Measurements from ENCODE around the gene IFI6. TPM values are rescaled to one million over a fixed set of nuclear protein-coding genes. Genes with fewer than 3 reads are reported as not detected.
"Not testable (repeated sequence)": the region's sequence is repeated elsewhere in the genome, so short reads cannot be mapped to it uniquely, and the experiment has no call there.

The IFI6 gene
- total RNA-seq, 1 experiment from 2014 or later = 8.6 TPM

DNA sequence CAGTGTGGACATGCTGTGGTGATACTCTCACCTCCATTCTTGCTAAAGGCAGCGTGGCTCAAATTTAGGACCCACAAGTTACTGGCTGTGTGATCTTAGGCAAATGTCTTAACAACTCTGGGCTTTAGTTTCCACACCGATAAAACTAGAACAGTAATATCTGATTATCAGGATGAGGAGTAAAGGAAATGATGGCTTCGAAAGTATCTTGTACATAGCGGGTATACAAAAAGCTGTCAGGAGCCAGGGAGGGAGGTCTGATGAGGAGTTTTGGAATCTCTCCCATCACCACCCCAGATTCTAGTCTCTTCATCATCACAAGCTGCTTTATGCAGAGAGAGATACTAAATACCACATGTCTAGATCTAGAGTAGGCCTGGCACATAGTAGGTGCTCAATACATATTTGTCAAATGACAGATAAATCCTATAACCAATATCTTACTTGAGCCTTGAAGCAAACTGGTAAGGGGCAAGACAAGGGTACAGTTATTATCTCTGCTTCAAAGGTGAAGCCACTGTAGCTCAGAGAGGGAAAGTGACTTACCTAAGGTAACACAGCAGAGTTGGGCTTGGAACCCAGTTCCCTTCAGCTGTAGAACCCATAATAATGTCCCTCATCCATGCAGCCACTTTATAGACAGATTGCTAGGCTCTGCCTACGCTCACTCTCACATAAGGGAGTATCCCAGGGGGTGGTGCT lies 27.5 kb downstream of the IFI6 start:
- POLR2A ChIA-PET (ENCODE audit: unreplicated experiment) = no interaction called here
- no peak for TF ChIP-seq EZH2 (IDR thresholded peaks at IDR 0.05; ENCODE audit: low read depth)
- TF ChIP-seq, protein P1, sequence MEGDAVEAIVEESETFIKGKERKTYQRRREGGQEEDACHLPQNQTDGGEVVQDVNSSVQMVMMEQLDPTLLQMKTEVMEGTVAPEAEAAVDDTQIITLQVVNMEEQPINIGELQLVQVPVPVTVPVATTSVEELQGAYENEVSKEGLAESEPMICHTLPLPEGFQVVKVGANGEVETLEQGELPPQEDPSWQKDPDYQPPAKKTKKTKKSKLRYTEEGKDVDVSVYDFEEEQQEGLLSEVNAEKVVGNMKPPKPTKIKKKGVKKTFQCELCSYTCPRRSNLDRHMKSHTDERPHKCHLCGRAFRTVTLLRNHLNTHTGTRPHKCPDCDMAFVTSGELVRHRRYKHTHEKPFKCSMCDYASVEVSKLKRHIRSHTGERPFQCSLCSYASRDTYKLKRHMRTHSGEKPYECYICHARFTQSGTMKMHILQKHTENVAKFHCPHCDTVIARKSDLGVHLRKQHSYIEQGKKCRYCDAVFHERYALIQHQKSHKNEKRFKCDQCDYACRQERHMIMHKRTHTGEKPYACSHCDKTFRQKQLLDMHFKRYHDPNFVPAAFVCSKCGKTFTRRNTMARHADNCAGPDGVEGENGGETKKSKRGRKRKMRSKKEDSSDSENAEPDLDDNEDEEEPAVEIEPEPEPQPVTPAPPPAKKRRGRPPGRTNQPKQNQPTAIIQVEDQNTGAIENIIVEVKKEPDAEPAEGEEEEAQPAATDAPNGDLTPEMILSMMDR (conservative IDR thresholded peaks at IDR 0.05) = no peak
- no peak overlapping the region for H2AFZ ChIP-seq

DNA sequence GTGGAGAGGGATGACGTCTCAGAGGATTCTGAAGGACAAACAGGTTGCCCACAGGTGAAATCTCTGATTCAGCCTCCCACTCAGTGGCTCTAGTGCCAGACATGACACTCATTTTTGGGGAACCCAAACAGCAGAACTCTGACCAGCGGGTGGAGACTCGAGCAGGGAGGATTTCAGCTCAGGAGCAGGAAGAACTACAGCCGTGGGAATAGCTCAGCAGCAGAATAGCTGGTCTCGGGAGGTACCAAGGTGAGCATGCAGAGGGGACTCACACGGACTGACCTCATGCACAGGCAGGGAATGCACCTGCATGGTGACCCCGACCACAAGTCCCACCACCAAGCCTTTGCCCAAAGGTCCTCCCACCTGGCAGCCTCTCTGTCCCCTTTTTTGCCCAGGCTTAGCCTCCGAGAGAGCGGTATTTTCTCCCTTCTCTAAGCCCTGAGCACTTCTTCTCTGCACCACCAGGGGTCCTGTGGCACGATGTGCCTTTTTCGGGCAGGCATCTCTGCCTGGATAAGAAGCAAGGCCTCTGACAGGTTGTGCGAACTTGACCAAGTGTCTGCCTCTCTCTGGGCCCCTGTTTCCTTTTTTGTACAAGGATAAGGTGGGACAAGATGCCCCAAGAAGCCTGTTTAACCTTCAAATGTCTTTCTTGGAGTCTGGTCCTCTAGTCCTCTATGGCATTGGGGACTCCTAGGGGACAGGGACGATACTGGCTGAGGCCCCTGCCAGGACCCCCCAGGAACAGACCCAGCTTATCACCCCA lies 28.2 kb downstream of the IFI6 start:
- POLR2A ChIA-PET (ENCODE audit: unreplicated experiment) = no interaction called here
- peak in 1 of 2 experiments; percentile 33 for DNase-seq
- Histone ChIP-seq H3K9me3 (ENCODE audit: insufficient read depth, low read depth) (no peaks in the 10 kb centered on the region), H3K36me3 (ENCODE audit: low read depth) (no peaks in the 10 kb centered on the region), H3K4me3 (no peak overlapping the region), H3K4me1 (replicated peaks; ENCODE audit: insufficient read depth) (no peaks in the 10 kb centered on the region), H4K20me1 (ENCODE audit: insufficient read depth) (no peaks in the 10 kb centered on the region), H3K27ac (no peak overlapping the region), H3K27me3 (ENCODE audit: insufficient read depth, low read depth) (no peaks in the 10 kb centered on the region), H3K4me2 (no peak overlapping the region), H2AFZ (no peak overlapping the region), H3K79me2 (ENCODE audit: low read depth) (no peaks in the 10 kb centered on the region), H3K9me2 (ENCODE audit: insufficient read depth) (no peaks in the 10 kb centered on the region), H3F3A (ENCODE audit: insufficient read depth, low read depth) (no peaks in the 10 kb centered on the region)
- intact Hi-C loops (cut with micrococcal nuclease; ENCODE audit: unreplicated experiment) = no loop called here
- no TSS peak for BruUV-seq (replicated peaks)
- no peak for TF ChIP-seq EZH2 (IDR thresholded peaks at IDR 0.05; ENCODE audit: low read depth)
- TF ChIP-seq, protein P1 (conservative IDR thresholded peaks at IDR 0.05) = peak; percentile 71
- CTCF ChIA-PET = no interaction called here

More for the DNA sequence above, 27.5 kb downstream of the IFI6 start:
- Histone ChIP-seq H3K4me1 (replicated peaks; ENCODE audit: insufficient read depth) (no peaks in the 10 kb centered on the region), H3K36me3 (ENCODE audit: low read depth) (no peaks in the 10 kb centered on the region), H3K27ac (no peak overlapping the region), H3K9me3 (ENCODE audit: insufficient read depth, low read depth) (no peaks in the 10 kb centered on the region), H3K79me2 (ENCODE audit: low read depth) (no peaks in the 10 kb centered on the region), H3K9me2 (ENCODE audit: insufficient read depth) (no peaks in the 10 kb centered on the region), H3K4me3 (no peak overlapping the region), H3K27me3 (ENCODE audit: insufficient read depth, low read depth) (no peaks in the 10 kb centered on the region), H4K20me1 (ENCODE audit: insufficient read depth) (no peaks in the 10 kb centered on the region), H3F3A (ENCODE audit: insufficient read depth, low read depth) (no peaks in the 10 kb centered on the region), H3K4me2 (no peak overlapping the region)
- no peak for DNase-seq
- CTCF ChIA-PET = no interaction called here
- intact Hi-C loops (cut with micrococcal nuclease; ENCODE audit: unreplicated experiment) = no loop called here
- BruUV-seq (replicated peaks) = no TSS peak

DNA sequence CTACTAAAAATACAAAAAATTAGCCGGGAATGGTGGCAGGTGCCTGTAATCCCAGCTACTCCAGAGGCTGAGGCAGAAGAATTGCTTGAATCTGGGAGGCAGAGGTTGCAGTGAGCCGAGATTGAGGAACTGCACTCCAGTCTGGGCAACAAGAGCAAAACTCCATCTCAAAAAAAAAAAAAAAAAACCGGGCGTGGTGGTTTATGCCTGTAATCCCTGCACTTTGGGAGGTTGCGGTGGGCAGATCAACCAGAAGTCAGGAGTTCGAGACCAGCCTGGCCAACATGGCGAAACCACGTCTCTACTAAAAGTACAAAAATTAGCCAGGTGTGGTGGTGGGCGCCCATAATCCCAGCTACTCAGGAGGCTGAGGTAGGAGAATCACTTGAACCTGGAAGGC lies 31.5 kb downstream of the IFI6 start:
- H3K4me1 ChIP-seq (replicated peaks; ENCODE audit: insufficient read depth); POLR2A ChIA-PET (ENCODE audit: unreplicated experiment); intact Hi-C loops (cut with micrococcal nuclease; ENCODE audit: unreplicated experiment); BruUV-seq (replicated peaks); H4K20me1 ChIP-seq (ENCODE audit: insufficient read depth); H3K36me3 ChIP-seq (ENCODE audit: low read depth); H3K27me3 ChIP-seq (ENCODE audit: insufficient read depth, low read depth); H3F3A ChIP-seq (ENCODE audit: insufficient read depth, low read depth); H3K9me3 ChIP-seq (ENCODE audit: insufficient read depth, low read depth); CTCF ChIA-PET; DNase-seq; H3K4me2 ChIP-seq; H3K27ac ChIP-seq; H3K4me3 ChIP-seq; H3K9me2 ChIP-seq (ENCODE audit: insufficient read depth); H3K79me2 ChIP-seq (ENCODE audit: low read depth); H2AFZ ChIP-seq: not testable (repeated sequence)

Data from PC-9 (cell line).